ENCODE measurements around the gene NEK9. TPM values are rescaled to one million over a fixed set of nuclear protein-coding genes. Genes with fewer than 3 reads are reported as not detected.

The NEK9 gene
- total RNA-seq, 1 donor from 2014 or later = 109 TPM

GRCh38 chr14:75051556-75051899, 75.3 kb downstream of the NEK9 start:
- intact Hi-C loops (cut with DNase I) = no loop called here
- DNase-seq (no peak), ATAC-seq (ENCODE audit: poor library complexity) (no peak)

- intact Hi-C loops (cut with DNase I) = no loop called here
- peak; percentile 93 for ATAC-seq (ENCODE audit: poor library complexity)
- DNase-seq = peak; percentile 92
These were observed 75.8 kb downstream of the NEK9 start, which contains the start of gene MLH3 for GRCh38 chr14:75050852-75051555. TSS of gene MLH3 (minus strand) at chr14:75051467. CDS start at chr14:75049655, 1,812 bp downstream.

- DNase-seq (no peak), ATAC-seq (ENCODE audit: poor library complexity) (peak; percentile 9)
- intact Hi-C loops (cut with DNase I) = no loop called here
These were observed 77.1 kb downstream of the NEK9 start for GRCh38 chr14:75049731-75050201.

GRCh38 chr14:75049136-75049535, 77.7 kb downstream of the NEK9 start:
- ATAC-seq (ENCODE audit: poor library complexity) (peak; percentile 23), DNase-seq (no peak)
- intact Hi-C loops (cut with DNase I) = no loop called here

GRCh38 chr14:75048101-75048500, 78.7 kb downstream of the NEK9 start:
- ATAC-seq (ENCODE audit: poor library complexity) (no peak), DNase-seq (no peak)
- intact Hi-C loops (cut with DNase I) = no loop called here

- no peak for ATAC-seq (ENCODE audit: poor library complexity)
- no peak for DNase-seq
- intact Hi-C loops (cut with DNase I) = no loop called here
These were observed 79.3 kb downstream of the NEK9 start for GRCh38 chr14:75047506-75047905.

- DNase-seq = no peak
- ATAC-seq (ENCODE audit: poor library complexity) = no peak
- intact Hi-C loops (cut with DNase I) = no loop called here
These were observed 79.9 kb downstream of the NEK9 start for GRCh38 chr14:75046899-75047298.

- DNase-seq (no peak), ATAC-seq (ENCODE audit: poor library complexity) (no peak)
- intact Hi-C loops (cut with DNase I) = no loop called here
These were observed 80.6 kb downstream of the NEK9 start for GRCh38 chr14:75046275-75046674.

- DNase-seq (no peak), ATAC-seq (ENCODE audit: poor library complexity) (no peak)
- intact Hi-C loops (cut with DNase I) = no loop called here
These were observed 82.1 kb downstream of the NEK9 start for GRCh38 chr14:75044752-75045151.

GRCh38 chr14:75044322-75044721, 82.5 kb downstream of the NEK9 start:
- intact Hi-C loops (cut with DNase I) = no loop called here
- DNase-seq (no peak), ATAC-seq (ENCODE audit: poor library complexity) (no peak)

GRCh38 chr14:75042035-75042434, 84.8 kb downstream of the NEK9 start:
- intact Hi-C loops (cut with DNase I) = no loop called here
- DNase-seq (no peak), ATAC-seq (ENCODE audit: poor library complexity) (no peak)

GRCh38 chr14:75041613-75042012, 85.2 kb downstream of the NEK9 start:
- DNase-seq (no peak), ATAC-seq (ENCODE audit: poor library complexity) (no peak)
- intact Hi-C loops (cut with DNase I) = no loop called here

- no peak for ATAC-seq (ENCODE audit: poor library complexity)
- intact Hi-C loops (cut with DNase I) = no loop called here
- DNase-seq = no peak
These were observed 85.9 kb downstream of the NEK9 start for GRCh38 chr14:75040959-75041358.

- no peak for DNase-seq
- intact Hi-C loops (cut with DNase I) = no loop called here
- ATAC-seq (ENCODE audit: poor library complexity) = no peak
These were observed 86.3 kb downstream of the NEK9 start for GRCh38 chr14:75040507-75040906.

GRCh38 chr14:75032939-75033338, 93.9 kb downstream of the NEK9 start:
- ATAC-seq (ENCODE audit: poor library complexity) (no peak), DNase-seq (no peak)
- intact Hi-C loops (cut with DNase I) = no loop called here

- intact Hi-C loops (cut with DNase I) = no loop called here
- ATAC-seq (ENCODE audit: poor library complexity) (no peak), DNase-seq (no peak)
These were observed 96.7 kb downstream of the NEK9 start for GRCh38 chr14:75030147-75030546.

Other genes with a start within 250 kb of the NEK9 start
- 205 TPM for gene DLST, start 245.1 kb downstream of the NEK9 start, total RNA-seq
- gene RPS6KL1, start 203.8 kb downstream of the NEK9 start, total RNA-seq = 16.8 TPM
- gene PGF, start 171.5 kb downstream of the NEK9 start, total RNA-seq = 5.1 TPM
- 29.5 TPM for gene EIF2B2, start 124.1 kb downstream of the NEK9 start, total RNA-seq
- gene MLH3, start 75.6 kb downstream of the NEK9 start, total RNA-seq = 21.8 TPM
- 11.9 TPM for gene ACYP1, start 63.0 kb downstream of the NEK9 start, total RNA-seq
- gene ZC2HC1C, start 57.4 kb downstream of the NEK9 start, total RNA-seq = 11.3 TPM
- gene TMED10, start 49.6 kb upstream of the NEK9 start, total RNA-seq = 235 TPM
- gene FOS, start 151.8 kb upstream of the NEK9 start, total RNA-seq = 11.9 TPM